Retinal pigment epithelial cell (primary cell): Measurements from ENCODE around the gene PTPRC.

Source experiments
- DNase-seq: peaks from one replicate; pipeline ENCODE4 v3.0.0-alpha.2; 2010; ENCODE audit warnings: low read depth
- H3K4me3 ChIP-seq: 2 replicates; pipeline ENCODE4 v1.5.1; 2011; ENCODE audit warnings: mild to moderate bottlenecking, low read length, control low read depth, moderate library complexity
- TF ChIP-seq, protein P1 (sequence below): conservative IDR thresholded peaks from 2 replicates; pipeline ENCODE4 v1.5.1; 2011; ENCODE audit warnings: low read depth, low read length, control low read depth, inconsistent platforms

PTPRC gene

DNA sequence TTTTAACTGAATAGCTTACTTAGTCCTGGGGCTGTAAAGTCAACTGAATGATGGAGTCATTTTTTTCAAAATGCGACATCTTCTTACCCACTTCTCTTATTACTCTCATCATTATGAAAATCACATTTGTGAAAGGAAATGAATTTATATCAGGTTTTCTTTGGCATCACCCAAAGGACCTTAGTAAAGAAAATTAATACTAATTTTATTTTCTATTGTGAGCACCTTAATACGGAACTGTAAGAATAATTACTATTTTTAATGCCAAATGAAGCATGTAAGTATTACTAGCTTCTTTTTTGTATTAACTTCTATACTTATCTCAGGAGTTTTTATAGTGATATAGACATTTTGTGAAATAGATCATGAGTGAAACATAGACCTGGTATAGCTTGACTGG lies 30.9 kb downstream of the PTPRC start:
- H3K4me3 ChIP-seq: no peak overlapping the region
- DNase-seq: no peak
- TF ChIP-seq, protein P1, sequence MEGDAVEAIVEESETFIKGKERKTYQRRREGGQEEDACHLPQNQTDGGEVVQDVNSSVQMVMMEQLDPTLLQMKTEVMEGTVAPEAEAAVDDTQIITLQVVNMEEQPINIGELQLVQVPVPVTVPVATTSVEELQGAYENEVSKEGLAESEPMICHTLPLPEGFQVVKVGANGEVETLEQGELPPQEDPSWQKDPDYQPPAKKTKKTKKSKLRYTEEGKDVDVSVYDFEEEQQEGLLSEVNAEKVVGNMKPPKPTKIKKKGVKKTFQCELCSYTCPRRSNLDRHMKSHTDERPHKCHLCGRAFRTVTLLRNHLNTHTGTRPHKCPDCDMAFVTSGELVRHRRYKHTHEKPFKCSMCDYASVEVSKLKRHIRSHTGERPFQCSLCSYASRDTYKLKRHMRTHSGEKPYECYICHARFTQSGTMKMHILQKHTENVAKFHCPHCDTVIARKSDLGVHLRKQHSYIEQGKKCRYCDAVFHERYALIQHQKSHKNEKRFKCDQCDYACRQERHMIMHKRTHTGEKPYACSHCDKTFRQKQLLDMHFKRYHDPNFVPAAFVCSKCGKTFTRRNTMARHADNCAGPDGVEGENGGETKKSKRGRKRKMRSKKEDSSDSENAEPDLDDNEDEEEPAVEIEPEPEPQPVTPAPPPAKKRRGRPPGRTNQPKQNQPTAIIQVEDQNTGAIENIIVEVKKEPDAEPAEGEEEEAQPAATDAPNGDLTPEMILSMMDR: no peak

DNA sequence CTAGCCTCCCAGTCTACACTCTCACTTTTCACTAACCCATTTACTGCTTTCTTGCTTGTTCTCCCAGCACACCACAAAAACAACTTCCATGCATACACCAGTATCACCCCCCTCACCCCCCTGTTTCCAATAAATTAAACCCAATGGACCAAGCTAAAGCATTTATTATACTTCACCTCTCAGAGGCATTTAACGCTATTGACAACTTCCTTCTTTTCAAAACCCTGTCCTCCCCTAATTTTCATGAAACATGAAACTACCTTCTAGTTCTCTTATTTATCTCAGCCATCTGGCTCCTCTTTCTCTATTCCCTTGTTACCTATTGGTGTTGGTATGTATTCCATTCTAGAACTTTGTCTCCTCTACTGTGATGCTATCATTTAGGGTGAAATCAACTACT lies 32.3 kb downstream of the PTPRC start:
- TF ChIP-seq, protein P1: no peak
- no peak for DNase-seq
- no peak overlapping the region for H3K4me3 ChIP-seq

DNA sequence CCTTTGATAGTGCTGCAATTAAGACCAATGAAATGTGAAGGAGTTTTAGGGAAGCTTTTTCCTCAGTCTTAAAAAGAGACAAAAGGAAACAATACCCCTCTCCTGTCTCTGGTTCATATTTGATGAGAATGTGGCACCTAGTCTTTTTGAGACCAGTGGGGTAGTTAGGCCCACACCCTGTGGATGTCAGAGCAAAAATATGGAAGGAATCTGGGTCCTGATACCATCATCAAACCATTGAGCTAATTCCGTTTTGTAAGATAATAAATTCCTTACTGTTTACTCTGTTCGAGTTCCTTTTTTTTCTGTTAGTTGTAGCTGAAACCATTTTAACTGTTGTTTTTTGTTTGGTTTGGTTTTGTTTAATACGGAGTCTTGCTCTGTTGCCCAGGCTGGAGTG lies 33.3 kb downstream of the PTPRC start:
- no peak for DNase-seq
- TF ChIP-seq, protein P1: no peak
- H3K4me3 ChIP-seq: no peak overlapping the region

DNA sequence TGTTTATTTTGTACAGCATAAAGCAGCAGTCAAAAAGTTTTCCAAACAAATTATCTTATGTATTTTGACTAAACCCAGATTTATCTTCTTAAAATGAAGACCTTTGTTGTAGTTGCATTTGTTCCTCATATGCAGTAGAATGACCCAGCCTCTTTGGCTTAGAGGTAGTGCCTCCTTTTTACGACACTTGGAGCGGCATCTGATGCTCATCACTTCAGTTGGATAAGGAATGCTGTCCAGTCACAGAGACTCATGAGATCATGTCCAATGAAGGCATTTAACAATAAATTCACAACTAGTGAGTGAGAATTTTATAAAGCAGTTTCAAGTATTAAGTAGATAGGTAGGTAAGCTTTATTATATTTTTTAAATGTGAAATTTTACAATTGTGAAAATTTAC lies 35.2 kb downstream of the PTPRC start:
- TF ChIP-seq, protein P1: no peak
- H3K4me3 ChIP-seq: no peak overlapping the region

DNA sequence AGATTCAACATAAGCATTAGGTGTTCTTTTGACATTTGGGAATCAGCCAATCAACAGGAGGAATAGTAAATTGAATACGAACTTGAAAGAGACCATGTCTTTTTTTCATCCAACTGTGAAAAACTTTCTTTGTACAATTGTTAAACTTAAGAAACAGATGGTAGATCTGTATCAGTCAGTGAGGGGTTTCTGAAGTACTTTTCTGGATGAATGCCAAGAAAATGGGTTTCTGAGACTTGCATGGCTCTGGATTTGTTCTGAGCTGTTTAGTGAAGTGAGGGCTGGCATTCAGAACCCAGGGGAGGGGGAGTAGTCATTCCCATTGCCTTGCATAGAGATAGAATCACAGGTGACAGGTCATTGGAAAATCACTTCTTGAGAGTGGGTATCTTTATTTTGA lies 37.4 kb downstream of the PTPRC start:
- H3K4me3 ChIP-seq: no peak overlapping the region
- DNase-seq: no peak
- TF ChIP-seq, protein P1: no peak

More for the DNA sequence above, 35.2 kb downstream of the PTPRC start:
- DNase-seq: no peak

DNA sequence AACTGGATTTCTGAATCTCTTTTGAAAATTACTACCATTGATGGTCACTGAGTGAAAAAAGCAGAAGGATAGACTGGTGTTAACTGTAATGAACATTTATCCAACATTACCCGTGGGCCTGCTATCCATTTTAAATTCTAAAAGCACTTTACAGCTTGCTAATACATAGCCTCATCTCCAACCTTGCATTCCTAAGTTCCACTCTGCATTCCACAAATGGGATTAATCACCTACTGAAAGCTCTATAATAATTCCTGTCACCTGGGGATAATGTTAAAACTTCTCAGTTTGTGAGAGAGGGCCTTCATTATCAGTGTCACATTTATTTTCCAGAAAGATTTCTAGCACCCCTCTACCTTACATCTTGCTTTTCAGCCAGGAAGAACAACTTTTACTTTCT lies 38.2 kb downstream of the PTPRC start:
- no peak overlapping the region for H3K4me3 ChIP-seq
- TF ChIP-seq, protein P1: no peak
- no peak for DNase-seq

DNA sequence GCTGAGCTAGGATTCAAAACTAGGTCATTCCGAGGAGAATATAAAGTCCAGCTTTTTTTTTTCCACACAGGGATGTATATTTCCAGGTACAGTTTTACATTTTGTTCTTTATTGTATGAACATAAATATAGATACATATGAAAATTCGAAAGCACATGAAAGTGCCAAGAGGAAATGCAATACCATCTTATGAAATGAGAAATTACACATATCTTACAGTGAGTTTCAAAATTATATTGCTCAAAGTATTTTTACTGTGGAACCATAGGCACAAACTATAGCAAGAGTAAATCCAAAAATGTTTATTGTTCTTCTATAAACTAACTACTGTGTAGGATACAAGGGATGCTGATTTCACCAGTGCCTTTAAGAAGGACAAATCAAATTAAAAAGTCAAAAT lies 39.0 kb downstream of the PTPRC start:
- no peak for DNase-seq
- no peak overlapping the region for H3K4me3 ChIP-seq

More for the DNA sequence above, 39.0 kb downstream of the PTPRC start:
- TF ChIP-seq, protein P1: no peak
